Measurements from ENCODE around the gene DNAJC3. TPM values are rescaled to one million over a fixed set of nuclear protein-coding genes. Genes with fewer than 3 reads are reported as not detected.

DNAJC3 gene
- total and polyA plus RNA-seq, 4 donors, result 32.0 to 121 (median 37.1) TPM

GRCh38 chr13:95793781-95794180, 116.8 kb downstream of the DNAJC3 start:
- no peaks in the 10 kb centered on the region for H3K4me1 ChIP-seq (ENCODE audit: control insufficient read depth in 4 of 4, insufficient read depth in 4 of 4, low read length in 3 of 4)
- no peak overlapping the region for H3K9ac ChIP-seq (ENCODE audit: low read depth in 1 of 2, low read length in 2 of 2)
- 94% methylated on average over 3 of the region's 3 CpGs for WGBS
- no peaks in the 10 kb centered on the region for H3K27me3 ChIP-seq (ENCODE audit: control insufficient read depth in 4 of 4, insufficient read depth in 4 of 4, low read length in 3 of 4)
- TF ChIP-seq JUND (IDR thresholded peaks at IDR 0.05) (no peak), TAF1 (conservative IDR thresholded peaks at IDR 0.05) (no peak), NR2F2 (IDR thresholded peaks at IDR 0.05) (no peak), GABPA (IDR thresholded peaks at IDR 0.05 in 1 of 2, conservative IDR thresholded peaks at IDR 0.05 in 1 of 2) (no peak), RXRA (IDR thresholded peaks at IDR 0.05) (no peak), RAD21 (IDR thresholded peaks at IDR 0.05) (no peak), EGR1 (IDR thresholded peaks at IDR 0.05; ENCODE audit: low read depth in 2 of 2) (no peak), YY1 (IDR thresholded peaks at IDR 0.05) (no peak), MAX (IDR thresholded peaks at IDR 0.05) (no peak), SP1 (IDR thresholded peaks at IDR 0.05) (no peak)
- DNase-seq (ENCODE audit: low spot score), result no peak
- H3K36me3 ChIP-seq (ENCODE audit: control insufficient read depth in 4 of 4, insufficient read depth in 3 of 4, low read depth in 1 of 4, low read length in 3 of 4), result peaks cover 7 to 31% (median 25%) of the 10 kb centered on the region in 4 donors
- H3K27ac ChIP-seq (ENCODE audit: low read depth in 1 of 2, low read length in 2 of 2), result no peak overlapping the region
- H3K9me3 ChIP-seq (ENCODE audit: control insufficient read depth in 4 of 4, low read length in 3 of 4), result no peaks in the 10 kb centered on the region
- H3K4me3 ChIP-seq (ENCODE audit: low read depth in 1 of 3, low read length in 3 of 3), result no peak overlapping the region

GRCh38 chr13:95797016-95797415, 120.1 kb downstream of the DNAJC3 start:
- no peak overlapping the region for H3K27ac ChIP-seq (ENCODE audit: low read depth in 1 of 2, low read length in 2 of 2)
- H3K36me3 ChIP-seq (ENCODE audit: control insufficient read depth in 4 of 4, insufficient read depth in 3 of 4, low read depth in 1 of 4, low read length in 3 of 4), result peaks cover 2 to 16% (median 13%) of the 10 kb centered on the region in 4 donors
- no peaks in the 10 kb centered on the region for H3K4me1 ChIP-seq (ENCODE audit: control insufficient read depth in 4 of 4, insufficient read depth in 4 of 4, low read length in 3 of 4)
- no peak overlapping the region for H3K4me3 ChIP-seq (ENCODE audit: low read depth in 1 of 3, low read length in 3 of 3)
- H3K27me3 ChIP-seq (ENCODE audit: control insufficient read depth in 4 of 4, insufficient read depth in 4 of 4, low read length in 3 of 4), result no peaks in the 10 kb centered on the region
- DNase-seq (ENCODE audit: low spot score), result no peak
- TF ChIP-seq HNF4G (IDR thresholded peaks at IDR 0.05) (no peak), FOXA1 (IDR thresholded peaks at IDR 0.05) (no peak), EGR1 (IDR thresholded peaks at IDR 0.05; ENCODE audit: low read depth in 2 of 2) (no peak), REST (IDR thresholded peaks at IDR 0.05) (no peak), MAX (IDR thresholded peaks at IDR 0.05) (no peak), SP1 (IDR thresholded peaks at IDR 0.05) (no peak), RAD21 (IDR thresholded peaks at IDR 0.05) (no peak), YY1 (IDR thresholded peaks at IDR 0.05) (no peak), JUND (IDR thresholded peaks at IDR 0.05) (no peak)
- 96% methylated on average over 2 of the region's 2 CpGs for WGBS
- H3K9ac ChIP-seq (ENCODE audit: low read depth in 1 of 2, low read length in 2 of 2), result no peak overlapping the region
- H3K9me3 ChIP-seq (ENCODE audit: control insufficient read depth in 4 of 4, low read length in 3 of 4), result no peaks in the 10 kb centered on the region

GRCh38 chr13:95800436-95800835, 123.5 kb downstream of the DNAJC3 start:
- H3K36me3 ChIP-seq (ENCODE audit: control insufficient read depth in 4 of 4, insufficient read depth in 3 of 4, low read depth in 1 of 4, low read length in 3 of 4), result peaks cover 0 to 3% (median 0%) of the 10 kb centered on the region in 4 donors
- H3K4me3 ChIP-seq (ENCODE audit: low read depth in 1 of 3, low read length in 3 of 3), result no peak overlapping the region
- no peak for DNase-seq (ENCODE audit: low spot score)
- WGBS, result 98% methylated on average over 1 of the region's 1 CpG
- H3K4me1 ChIP-seq (ENCODE audit: control insufficient read depth in 4 of 4, insufficient read depth in 4 of 4, low read length in 3 of 4), result no peaks in the 10 kb centered on the region
- H3K27ac ChIP-seq (ENCODE audit: low read depth in 1 of 2, low read length in 2 of 2), result no peak overlapping the region
- no peaks in the 10 kb centered on the region for H3K27me3 ChIP-seq (ENCODE audit: control insufficient read depth in 4 of 4, insufficient read depth in 4 of 4, low read length in 3 of 4)
- no peak overlapping the region for H3K9ac ChIP-seq (ENCODE audit: low read depth in 1 of 2, low read length in 2 of 2)
- no peak for TF ChIP-seq JUND (IDR thresholded peaks at IDR 0.05)
- TF ChIP-seq FOXA1 (IDR thresholded peaks at IDR 0.05), result no peak
- no peak for TF ChIP-seq GABPA (IDR thresholded peaks at IDR 0.05 in 1 of 2, conservative IDR thresholded peaks at IDR 0.05 in 1 of 2)
- no peak for TF ChIP-seq CTCF (IDR thresholded peaks at IDR 0.05; ENCODE audit: low read depth, low read length, missing input control)
- no peak for TF ChIP-seq SP1 (IDR thresholded peaks at IDR 0.05)
- H3K9me3 ChIP-seq (ENCODE audit: control insufficient read depth in 4 of 4, low read length in 3 of 4), result no peaks in the 10 kb centered on the region

Measured in liver (tissue), 9 donors.